Fibroblast of skin of right biceps (primary cell): ENCODE data around the gene PLEKHA6.
A peak's percentile ranks its signal among the peaks of the same experiment; 100 is the strongest.

Source experiments
- DNase-seq: peaks from one replicate; pipeline ENCODE4 v3.0.0-alpha.2; 2013

The PLEKHA6 gene

DNA sequence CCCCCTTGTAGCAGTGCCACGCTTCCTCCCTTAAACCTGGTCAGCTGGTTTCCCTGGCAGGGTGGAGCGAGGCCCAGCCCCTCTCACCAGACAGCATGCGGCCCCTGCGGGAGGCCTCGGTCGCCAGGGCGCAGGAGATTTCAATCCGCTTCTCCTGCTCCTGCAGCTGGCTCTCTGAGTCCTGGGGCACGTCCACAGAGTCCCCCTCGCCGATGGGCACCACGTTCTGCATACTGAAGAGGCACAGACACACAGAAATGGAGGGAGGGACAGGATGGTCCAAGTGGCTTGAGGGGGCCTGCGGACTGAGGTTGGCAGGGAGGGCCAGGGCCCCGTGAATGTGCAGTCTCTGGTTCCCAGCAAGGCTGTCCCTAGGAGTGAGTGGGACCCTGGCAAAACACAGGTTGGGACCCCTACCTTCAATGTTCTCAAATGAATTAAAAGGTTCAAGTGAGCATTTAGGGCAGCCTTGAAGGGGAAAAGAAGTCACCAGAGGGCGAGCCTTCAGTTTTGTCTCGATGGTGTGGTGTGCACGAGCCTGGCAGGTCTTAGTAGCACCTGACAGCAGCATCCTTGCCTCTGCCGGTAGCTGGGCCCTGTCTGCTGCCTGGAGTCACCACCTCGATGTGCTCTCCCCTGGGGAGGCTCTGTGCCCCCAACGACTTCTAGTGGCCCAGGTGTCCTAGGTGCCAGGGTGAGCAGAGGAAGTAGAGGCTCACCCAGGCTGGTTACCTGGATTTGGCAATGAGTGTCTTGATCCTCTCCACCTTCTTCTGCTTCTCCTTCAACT is 131.5 kb downstream of the PLEKHA6 start:
- DNase-seq = no peak

DNA sequence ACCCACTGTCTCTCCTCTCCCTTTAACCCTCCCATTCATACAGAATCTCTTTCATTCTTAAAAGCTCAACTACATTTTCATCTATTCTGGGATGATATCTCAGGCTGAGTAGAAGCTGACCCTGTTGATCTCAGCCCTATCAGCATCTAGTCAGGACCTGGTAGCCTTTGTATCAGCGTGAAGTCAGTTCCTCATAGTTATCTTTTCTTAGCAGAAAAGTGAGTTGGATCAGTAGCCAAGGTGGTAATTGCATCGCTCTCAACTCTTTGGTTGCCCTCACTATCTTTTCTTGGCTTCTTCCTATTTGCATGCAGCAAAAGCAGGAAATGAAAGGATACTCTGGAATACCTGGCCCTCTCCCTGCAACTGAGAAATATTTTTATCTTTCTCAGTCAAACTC is 132.4 kb downstream of the PLEKHA6 start:
- DNase-seq = no peak

DNA sequence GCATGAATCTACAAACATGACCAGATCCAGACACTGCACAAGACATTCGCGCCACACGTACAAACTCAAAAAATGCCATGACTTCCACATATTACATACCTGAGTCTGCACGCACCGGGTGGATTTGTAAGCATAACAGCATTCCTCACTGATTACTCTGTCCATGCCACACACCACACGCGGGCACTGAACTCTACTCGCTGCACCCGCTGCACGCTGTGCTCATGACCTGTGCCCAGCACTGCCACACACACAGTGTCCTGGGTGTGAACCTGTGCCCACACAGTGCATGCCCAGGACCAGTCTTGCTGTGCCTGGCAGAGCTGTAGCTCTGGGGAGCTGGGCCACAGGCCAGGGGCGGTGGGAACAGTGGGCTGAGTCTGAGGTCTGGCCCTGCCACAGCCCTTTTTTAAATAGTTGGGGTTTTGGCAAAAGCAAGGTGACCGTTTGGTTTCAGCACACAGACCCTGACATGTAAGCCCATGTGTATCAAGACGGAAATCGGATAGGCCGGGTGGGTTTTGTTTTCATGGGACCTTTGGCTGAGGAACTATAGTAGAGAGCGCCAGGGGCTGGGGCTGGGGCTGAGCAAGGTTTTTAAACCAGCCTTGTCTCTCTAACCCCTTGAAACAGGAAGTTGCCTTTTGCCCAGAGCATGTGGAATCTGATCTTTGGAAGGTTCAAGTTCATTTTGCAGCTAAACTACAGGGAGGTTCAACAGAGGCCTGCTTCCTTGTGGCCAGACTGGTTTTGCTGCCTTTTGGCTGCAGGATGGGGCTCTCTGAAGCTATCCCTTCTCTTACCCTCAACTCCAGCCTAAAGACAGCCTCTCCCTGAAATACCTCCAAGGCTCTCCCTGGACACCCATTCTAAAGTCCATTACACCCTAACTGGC is 133.6 kb downstream of the PLEKHA6 start:
- DNase-seq = peak; percentile 26

DNA sequence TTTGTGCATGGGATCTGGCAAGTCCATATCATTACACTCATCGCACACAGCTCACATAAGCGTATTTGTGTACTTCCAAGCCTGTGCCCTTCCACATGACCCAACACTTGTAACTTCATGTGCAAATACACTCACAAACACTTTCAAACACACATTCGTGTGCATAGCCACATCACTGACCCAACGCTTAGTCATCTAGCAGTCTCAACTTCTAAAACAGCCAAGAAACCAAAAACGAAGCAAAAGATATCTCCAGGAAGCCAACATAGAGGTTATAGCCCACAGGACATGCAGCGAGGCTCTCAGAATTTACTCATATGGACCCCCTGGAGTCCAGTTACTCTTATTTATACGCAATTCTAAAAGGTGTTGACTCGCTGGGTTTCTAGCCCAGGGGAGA is 135.1 kb downstream of the PLEKHA6 start:
- peak; percentile 25 for DNase-seq

DNA sequence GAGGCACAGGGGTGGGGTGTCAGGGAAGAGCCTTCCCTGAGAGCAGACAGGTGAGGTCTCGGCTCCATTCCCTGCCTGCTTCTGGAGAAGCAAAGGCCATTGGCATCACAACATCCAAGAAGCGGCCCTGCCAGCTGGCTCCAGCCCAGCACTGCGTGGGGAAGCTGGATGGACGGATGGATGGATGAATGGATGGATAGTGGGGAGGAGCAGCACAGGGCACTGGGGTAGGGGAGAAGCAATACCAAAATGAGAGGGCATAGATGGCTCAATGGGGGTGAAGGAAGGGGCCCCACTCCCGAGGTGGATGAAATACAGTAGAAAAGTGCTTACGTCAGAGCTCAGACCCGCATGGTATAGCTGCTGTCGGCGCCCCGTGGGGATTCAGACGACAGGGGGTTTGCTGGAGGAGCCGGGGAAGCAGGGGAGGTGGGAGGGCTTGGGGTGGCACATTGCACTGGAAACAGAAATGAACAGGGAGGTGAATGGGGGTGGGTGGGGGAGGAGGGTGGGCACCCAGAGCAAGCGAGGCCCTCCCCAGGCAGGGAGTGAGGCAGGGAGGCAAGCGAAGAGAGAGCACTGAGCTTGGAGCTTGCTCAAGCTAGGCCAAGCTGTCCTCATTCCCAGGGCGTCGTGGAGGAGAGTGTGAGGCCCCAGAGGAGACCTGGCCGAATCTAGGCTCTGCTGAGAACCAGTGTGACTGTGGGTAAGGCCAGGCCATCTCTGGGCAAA is 136.4 kb downstream of the PLEKHA6 start:
- no peak for DNase-seq

DNA sequence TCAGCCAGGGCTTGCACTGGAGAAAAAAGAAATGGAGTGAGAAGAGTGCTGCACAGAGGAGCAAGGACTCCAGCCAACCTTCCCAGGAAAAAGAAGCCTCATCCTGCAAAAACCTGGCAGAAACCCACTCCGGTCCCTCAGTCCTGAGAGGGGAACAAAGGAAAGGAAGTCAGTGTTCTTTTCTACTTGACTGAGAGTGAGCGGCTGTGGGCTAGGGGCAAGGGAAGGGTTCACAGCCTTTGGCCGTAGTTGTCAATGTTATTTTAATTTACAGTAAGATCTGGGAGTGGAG is 137.0 kb downstream of the PLEKHA6 start:
- DNase-seq = no peak

DNA sequence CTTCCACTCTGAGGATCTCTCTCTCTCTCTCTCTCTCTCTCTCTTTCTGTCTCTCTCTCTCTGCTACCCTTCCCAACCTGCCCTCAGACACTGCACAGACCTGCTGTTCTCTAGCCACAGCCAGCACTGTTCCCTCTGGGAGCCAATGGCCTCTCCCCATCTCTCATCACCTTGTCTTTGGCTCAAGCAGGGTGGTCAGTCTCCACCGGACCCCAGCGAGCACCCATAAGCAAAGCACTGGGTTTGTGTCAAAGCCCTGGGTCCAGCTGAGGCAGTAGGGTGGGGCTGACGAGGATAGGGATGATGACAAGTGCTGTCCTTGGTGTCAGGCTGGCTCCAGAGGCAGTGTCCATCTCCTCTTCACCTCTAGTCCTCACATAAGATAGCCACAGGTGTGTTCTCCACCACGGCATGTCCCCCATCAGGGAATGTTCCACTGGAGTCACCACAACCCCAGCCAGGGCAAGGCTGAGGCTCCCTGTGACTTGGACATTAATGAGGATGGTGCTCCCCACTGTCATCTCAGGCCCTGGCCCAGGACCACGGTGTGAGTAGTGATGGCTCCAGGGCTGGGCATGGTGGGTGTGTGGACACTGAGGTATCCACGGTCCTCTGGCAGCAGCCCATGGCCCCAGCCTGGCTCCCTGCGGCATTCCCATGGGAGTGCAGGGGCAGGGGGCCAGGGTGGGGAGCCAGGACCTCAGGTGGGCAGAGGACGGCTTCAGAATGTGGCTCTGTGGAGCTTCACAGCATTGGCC is 137.5 kb downstream of the PLEKHA6 start:
- no peak for DNase-seq

DNA sequence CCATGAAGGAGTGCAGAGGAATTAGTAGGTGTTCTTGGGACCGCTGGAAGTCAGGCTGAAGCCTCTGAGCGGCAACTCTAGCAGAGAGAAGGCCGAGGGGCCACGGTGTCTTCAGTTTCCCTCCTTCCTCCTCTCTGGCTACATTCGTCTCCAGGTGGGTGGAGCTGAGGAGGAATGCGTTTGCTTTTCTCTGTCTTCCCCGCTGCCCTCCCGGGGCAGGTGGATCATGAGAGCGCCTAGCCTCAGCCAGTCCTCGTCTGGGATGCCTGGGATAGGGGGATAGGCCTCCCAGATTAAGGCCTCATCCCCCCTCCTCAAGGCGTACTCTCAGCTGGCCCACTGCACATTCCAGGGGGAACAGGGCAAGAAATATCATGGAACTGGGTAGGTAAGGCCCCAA is 138.5 kb downstream of the PLEKHA6 start:
- DNase-seq = no peak

DNA sequence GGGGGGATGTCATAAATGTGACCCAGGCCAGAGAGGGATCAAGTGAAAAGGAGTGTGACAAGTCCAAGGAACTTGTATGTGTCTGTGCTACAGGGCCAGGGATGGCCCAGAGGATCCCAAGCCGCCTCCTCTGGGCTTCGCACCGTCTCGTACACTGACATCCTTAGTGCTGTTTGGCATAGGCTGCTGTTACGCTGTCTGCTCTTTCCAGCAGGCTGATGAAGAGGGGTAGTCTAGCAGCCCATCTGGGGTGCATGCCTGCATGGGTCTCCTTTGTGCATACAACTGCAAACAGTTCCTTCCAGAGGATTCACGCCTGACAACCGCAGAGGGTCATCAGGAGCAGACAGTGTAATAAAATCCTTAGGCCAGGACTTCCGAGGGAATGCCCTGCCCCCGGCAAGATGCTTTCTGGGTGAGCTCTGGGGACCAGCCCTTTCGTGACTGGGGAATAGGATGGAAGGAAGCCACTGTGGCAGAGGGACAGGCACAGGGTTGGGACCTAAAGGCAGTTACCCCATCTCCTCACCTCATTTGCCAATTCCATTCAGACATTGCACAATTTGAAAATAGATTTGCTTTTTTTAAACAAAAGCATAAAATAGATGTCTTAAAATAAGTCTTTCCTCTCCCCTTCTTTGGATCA is 139.6 kb downstream of the PLEKHA6 start:
- no peak for DNase-seq

DNA sequence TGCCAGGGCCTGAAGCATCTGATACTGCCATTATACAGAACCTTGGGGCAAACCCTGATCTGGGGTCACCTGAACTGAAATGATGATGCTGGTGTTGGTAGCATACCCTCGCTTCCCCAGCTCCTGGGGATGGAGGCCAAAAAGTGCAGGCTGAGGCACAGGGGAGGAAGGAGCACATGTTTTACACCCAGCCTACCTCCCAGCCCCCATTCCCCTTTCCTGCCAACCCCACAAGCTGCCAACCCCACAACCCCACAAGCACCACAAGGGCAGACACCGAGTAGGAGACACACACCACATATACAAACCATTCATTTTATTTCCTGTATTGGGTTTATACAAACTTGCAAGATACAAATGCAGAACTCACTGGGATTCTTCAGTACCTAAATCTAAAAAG is 141.2 kb downstream of the PLEKHA6 start:
- DNase-seq = no peak

DNA sequence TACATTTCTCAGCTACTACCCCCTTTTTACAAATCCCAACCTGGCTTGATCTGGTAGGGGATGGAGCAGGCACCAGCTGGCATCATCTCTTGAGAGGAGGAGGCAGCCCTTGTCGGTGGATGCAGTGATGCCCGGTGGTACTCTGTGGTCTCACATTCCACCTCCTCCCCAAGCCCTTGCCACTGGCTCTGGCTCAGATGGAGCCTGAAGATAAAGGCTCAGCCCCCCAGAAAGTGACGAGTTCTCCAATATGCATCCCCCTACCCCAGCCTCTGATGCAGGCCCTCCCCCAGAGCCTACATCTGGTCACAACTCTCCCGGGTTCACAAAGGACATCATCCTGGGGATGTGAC is 142.1 kb downstream of the PLEKHA6 start:
- no peak for DNase-seq

DNA sequence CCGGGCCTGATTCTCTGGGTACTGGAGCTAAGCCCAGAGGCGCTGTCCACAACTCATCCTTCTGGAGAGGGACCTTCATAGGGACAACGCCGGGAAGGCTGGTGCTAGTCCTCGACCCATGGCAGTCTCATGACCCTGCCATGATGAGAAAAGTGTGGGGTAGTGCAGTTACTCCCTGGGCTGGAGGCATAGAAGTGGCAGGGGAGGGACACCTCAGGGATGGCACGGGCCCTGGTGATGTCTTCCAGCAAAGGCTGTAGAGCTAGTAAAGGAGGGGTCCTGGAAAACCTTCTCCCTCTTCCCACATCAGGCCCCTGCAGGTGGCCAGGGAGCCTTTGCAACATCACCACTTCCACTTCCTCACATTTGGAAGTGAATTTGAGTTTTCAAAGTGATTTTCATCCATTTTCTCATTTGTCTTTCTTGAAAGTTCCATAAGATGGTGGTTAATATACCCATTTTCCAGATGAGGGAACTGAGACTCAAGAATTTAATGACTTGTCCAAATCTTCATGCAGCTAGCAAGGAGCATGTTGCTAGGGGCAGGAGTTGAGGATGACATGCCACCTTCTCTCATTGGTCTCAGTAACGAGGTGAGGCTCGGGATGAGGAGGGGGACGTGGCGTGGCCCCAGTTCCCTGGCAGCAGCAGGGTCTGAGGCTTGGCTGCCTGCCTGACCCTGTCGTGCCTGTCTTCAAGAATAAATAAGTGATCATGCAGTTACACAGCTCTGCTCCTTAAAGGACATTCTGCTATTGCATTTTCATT is 142.7 kb downstream of the PLEKHA6 start:
- DNase-seq = no peak

DNA sequence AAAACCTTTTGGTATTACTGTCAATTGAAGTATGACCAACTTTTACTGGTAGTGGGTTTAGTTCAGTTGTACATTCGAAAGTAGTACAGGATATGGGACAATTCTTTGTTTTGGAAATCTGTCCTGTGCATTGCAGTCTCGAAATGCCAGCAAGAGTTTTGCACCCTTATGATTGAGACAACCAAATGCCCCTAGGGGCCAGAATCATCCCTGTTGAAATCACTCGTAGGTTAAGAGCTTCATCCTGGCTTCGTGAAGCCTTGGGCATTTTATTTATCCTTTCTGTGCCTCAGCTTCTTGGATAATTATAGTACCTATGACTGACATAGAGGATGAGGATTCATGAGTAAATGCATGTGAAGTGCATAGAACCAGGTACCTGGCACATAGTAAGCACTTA is 143.5 kb downstream of the PLEKHA6 start:
- DNase-seq = no peak

DNA sequence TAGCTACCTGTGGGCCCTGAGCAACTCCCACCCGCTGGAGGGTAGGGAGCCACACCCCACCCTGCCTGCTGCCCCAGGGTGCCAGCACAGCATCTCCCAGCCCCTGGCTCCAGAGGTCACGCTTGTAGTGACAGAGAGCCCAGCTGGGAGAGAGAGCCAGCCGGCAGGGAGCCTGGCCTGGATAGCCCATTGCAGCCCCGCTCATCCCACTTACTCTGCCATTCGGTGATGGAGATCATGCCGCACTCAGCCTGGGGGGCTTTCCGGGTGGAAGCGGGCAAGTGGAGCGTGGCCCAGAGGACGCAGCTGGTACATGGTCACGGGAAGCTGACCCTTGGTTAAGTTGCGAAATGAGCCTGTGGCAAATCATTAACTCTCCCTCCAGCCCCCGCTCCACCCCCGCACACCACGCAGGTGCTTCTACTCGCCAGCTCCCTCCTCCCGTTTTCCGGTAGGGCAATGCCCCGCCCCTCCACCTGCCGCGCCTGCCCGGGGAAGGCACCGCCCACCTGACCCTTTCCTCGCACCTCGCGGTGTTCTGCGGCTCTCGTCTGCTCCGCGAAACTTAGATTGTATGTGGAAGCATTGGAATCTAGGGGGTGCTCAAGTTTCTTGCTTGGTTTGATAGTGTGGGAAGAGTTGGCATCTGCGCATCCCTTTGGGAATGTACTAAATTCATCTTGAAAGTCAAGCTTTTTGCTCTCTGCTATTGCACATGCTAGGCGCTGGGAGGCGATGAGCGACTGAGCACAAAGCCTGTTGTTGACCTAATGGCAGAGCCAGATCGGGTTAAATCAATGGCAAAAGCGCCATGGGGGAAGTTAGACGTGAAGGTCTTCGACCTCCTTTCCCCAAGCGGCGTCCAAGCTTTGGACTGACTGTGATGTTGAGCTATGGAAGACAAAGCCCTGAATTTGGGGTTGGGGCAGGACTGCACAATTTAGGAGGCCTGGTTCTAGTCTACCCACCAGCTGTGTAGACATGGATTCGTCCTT is 145.8 kb downstream of the PLEKHA6 start, which contains the start of gene GOLT1A:
TSS of gene GOLT1A (minus strand) at position 321 of the 995 bp plus-strand sequence. CDS start at position 239, 82 bp downstream.
- DNase-seq = peak; percentile 79

DNA sequence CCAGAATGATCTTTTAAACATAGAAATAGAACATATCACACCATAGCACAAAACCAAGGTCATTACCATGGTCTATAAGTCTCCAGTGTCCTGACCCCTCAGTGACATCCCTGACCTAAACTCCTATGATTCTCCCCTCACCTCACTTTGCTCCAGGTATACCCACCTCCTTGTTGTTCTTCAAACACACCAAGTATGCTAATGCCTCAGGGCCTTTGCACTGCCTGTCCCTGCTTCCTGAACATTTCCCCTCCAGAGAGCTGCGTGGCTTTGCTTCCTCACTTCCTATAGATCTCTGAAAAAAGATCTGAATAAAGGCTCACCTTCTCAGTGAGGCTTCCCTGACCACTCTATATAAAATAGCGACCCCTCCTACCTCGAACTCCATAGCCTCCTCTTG is 147.0 kb downstream of the PLEKHA6 start:
- no peak for DNase-seq

DNA sequence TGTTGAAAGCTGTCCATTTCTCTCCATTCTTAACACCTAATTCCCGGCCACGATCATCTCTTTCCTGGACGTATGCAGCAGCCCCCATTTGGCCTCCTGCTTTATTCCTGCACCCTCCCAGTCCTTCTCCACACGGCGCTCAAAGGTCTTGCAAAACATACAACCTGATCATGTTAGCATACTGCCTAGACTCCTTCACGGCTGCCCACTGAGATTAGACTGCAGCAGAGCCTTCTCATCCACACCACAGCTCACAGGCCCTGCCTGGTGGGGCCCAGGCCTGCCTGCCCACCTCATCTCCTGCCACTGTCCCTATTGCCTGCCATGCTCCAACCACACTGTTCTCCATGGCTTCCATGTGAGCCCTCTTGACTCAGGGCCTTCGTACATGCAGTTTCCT is 148.7 kb downstream of the PLEKHA6 start:
- no peak for DNase-seq

DNA sequence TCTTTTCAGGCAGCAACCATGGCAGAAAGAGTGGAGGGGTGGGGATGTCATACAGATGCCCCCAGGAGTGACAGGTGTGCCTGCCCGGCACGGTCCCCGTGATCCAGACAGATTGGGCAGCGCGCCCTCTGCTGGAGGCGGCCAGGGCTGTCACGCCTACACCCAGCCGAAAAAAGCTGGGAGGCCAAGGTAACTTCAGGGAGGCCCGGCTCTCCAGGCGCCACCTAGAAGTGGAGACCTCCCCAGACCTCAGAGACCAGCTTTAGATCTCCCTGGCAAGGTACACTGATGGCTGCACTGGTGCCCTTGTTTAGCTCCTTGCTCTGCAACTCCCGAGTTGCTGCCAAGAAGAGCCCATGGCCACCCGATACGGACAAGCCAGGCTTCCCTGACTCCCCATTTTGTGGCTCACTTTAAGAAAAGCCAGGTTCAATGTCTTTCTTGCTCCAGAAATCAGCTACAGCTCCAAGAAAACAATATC is 152.6 kb downstream of the PLEKHA6 start:
- peak; percentile 34 for DNase-seq

DNA sequence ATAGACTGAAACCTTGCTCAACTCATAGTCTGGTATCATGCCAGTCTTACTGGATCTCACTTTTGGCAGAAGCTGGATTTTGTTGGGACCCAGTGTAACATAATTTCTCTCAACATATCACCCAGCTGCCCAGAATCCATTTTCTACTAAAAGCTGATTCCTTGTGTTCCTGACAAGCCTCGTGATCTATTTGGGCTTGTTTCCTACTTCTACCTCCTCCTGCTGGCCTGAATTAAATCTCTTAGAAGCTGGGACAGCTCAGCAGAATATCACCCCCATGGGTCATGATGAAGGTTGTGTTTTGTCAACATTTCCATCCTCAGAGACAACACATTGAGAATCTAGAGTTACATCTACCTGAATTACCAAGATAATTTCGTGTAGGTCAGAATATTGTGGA is 153.6 kb downstream of the PLEKHA6 start:
- no peak for DNase-seq

DNA sequence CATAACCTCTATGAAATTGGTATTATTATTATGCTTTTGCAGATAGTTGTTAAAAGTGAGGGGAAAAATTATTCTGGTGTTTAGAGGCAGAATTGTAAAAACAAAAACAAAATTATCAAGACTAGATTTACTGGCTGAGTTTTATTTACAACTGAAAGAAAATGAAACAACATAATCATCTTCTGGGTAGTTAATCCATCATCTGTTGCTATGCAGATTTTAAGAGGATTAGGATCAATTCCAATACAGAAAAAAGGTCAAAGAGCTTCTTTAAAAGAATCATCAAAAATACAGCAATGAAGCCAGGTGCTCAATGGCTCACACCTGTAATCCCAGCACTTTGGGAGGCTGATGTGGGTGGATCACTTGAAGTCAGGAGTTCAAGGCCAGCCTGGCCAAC is 154.2 kb downstream of the PLEKHA6 start:
- no peak for DNase-seq

DNA sequence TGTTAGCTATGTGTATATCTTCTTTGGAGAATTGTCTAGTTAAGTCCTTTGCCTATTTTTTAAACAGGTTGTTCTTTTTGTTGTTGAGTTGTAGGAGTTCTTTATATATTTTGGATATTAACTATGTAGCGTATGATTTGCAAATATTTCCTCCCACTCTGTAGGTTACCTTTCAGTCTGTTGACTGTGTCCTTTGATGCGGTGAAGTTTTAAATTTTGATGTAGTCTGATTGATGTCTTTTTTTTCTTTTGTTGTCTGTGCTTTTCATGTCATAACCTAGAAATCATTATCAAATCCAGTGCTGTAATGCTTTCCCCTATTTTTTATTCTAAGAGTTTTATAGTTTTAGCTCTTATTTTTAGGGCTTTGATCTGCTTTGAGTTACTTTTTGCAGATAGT is 154.8 kb downstream of the PLEKHA6 start:
- DNase-seq = no peak
